NCI-H1105 treated with DMSO at 0.1 percent for 48 hours (cell line): ENCODE results near the gene RPRD1B.

Experiments
- DNase-seq: peaks from one replicate; lab custom pipeline; 2025; lab: John Stamatoyannopoulos, UW

The RPRD1B gene

DNA sequence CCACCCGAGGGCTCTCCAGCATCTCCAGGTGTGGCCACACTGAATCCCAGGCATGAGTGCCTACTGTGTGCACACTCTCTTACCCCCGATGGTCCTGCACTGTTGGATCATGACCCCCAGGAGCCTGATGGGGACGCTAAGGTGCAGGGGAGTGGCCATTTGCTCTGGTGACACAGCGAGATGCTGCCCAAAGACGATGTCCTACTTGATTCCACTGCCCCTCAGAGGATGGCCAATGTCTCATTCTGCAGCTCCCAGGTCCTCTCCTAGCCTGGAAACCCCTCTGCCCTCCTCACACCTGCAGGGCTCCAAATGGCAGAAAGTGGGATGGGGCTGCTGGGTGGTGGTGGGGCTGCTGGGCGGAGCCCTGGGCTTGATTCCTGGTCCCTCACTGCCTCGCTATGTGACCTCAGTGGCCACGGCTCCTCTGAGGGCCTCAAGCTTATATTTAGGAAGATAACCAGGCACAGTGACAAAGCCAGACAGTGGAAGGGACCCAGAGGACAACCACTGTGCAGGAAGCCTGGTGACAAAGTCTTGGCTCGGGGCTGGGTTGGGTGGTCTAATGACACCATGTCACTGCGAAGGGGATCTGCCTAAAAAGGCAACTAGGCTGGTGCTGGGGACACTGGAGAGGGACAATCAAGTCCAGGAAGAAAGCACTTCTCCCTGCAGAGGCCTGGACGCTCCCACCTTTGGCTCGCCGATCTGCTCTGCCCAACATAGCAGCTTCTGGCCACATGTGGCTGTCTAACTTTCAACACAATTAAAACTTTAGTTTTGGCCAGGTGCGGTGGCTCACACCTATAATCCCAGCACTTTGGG, 103.1 kb downstream of the RPRD1B start:
- no peak for DNase-seq

DNA sequence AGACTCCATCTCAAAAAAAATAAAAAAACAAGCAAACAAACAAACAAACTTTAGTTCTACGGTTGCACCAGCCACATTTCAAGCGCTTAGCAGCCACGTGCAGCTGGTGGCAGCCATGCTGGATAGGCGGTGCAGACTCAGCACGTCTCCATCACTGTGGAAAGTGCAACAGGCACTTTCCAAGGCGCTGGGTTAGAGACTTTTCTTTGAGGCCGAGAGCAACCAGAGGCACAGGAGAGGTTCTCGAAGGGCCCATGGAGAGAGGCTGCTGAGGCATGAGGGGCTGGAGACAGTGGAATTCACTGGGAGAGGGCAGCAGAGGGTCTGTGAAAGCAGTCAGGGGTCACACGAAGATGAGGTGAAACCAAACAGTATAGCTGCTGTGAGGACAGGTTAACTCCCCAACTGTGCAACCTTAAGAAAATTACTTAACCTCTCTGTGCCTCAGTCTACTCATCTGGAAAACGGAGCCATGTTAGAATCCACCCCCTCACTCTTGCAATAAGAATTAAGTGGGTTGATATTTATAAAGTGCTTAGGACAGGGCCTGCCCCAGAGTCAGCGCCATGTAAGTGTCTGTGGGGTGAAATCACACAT, 104.0 kb downstream of the RPRD1B start:
- DNase-seq = no peak

DNA sequence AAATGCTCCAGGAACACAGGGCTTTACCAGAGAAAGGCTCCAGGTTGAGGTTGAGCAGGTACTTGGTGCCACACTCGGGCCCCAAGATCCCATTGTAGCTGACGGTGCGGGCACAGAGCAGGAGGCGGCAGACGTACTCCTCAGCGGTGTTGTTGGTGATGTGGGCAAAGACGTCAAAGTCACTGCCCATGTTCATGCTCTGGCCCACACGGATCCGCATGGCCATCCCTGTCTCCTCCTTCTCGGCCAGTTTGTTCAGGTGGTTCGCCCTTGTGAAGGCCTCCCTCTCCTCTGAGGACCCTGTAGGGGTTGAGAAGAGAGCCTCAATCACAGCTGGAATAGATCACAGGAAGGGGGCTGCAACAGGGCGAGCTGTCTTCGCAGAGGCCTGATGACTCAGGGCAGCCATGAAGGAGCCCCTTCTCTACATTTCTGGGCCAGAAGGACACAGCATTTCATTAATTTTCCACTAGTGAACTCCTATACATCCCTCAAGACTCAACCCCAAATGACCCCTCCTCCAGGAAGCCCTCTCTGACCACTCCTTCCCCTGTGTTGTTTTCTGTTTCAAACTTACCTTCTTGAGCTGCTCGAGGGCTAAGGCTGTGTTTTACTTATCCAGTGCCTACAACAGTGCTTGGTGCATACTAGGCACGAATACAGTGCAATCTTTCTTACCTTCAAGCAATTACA, 104.7 kb downstream of the RPRD1B start:
- no peak for DNase-seq

DNA sequence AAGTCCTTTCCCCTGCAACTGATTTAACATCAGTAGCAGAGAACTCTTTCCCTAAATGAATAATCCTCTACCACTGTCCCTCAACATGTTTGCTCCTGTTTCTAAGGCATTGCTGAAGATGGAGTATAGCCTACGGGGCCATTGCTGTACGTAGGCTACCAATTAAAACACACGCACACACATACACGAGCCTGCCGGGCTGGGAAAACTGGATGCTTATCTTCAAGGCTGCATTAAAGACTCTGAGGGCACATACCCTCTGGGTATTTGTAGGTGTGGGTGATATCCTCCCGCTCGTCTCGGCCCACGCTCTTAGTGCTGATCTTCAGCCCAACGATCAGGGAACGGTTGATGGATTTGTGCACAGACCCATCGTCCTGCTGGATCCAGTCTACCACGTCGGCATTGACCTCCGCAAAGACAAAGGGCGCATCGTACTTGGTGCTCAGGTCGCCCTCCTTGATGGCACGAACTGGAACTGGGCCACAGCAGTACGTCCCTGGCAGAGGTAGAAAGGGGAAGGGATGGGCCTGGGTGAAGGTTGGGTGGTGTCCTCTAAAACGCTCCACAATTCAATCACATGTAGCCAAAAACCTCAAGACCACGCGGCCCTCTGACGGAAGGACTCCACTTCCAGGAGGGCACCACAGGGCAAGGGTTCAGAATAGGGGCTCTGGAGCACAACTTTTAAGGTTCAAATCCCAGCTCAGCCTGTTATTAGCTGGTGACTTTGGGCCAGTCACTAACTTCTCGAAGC, 105.8 kb downstream of the RPRD1B start:
- no peak for DNase-seq

DNA sequence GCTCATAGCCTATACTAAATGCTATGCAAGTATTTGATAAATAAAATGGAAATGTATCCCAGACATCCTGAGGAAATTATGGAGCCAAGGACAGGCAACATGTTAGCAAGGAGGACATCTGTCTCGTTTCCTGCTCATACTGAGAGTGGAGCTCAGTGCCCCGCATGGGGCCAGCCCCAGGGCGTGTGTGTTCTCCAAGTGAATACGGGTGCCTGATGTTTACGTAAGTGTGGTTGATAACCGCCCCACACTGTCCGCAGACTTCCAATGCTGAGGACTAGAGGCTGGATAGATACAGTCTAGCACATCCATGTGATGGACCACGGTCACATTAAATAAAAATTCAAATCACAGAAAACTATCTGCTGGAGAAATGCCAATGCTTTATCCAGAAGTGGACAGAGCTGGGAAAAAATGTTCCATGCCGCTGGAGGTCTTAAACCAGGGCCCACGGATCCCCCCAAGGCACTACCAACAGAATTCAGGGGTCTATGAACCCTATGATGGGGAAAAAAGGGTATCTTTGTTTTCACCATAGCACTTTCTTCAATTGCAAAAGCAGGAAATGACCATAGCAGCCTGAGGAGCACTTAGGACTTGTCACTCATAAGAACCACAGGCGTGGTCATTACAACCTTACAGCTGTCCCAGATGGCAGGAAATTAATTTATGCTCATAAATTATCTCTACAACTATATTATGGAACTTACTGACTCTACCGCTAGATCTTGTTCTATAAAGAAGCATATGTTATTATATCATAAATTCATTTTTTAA, 106.6 kb downstream of the RPRD1B start:
- no peak for DNase-seq

DNA sequence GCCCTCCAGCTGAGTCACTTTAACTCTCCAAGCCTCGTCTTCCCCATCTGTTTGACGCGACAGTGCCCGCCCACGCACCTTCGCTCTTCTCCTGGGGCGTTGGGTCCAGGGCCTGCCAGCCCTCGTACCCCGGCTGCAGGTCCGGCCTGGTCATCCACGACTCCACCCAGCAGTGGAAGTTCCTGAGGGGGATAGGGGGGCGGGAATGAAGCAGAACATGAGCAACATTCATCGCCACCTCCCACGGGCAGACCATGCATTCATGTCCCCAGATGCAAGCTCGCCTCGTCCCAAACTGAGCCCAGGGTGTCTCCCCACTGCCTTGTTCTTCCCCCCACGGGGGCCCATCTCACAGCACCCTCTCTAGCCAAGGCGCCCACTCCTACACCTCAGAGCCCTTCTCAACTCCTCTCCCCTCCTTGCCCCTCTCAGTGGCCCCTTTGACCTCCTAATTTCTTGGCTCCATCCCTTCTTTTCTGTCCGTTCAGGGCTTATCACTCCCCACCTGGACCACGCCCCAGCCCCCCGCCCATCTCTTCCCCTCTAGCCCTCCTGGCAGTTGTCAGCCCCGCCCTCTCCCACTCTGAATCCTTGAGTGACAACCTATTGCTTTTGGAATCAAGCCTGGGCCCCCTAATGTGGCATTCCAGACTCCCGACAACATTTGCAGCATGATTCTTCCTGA, 107.8 kb downstream of the RPRD1B start:
- DNase-seq = no peak
